Glutamatergic neuron (in vitro differentiated cells): ENCODE results near the gene NPHP4. TPM values are rescaled to one million over a fixed set of nuclear protein-coding genes. Genes with fewer than 3 reads are reported as not detected.

Experiments
- DNase-seq: peaks from one replicate; pipeline ENCODE4 v3.0.0; 2022
- H3K27ac Mint-ChIP-seq: one replicate; pipeline ENCODE4 v1.8.0; 2020; ENCODE audit warnings: mild to moderate bottlenecking, mixed read lengths, inconsistent platforms; ENCODE audit not compliant: unreplicated experiment
- H3K27me3 Mint-ChIP-seq: one replicate; pipeline ENCODE4 v1.8.0; 2020; ENCODE audit warnings: mild to moderate bottlenecking, moderate library complexity, mixed read lengths, inconsistent platforms; ENCODE audit not compliant: unreplicated experiment
- H3K36me3 Mint-ChIP-seq: one replicate; pipeline ENCODE4 v1.8.0; 2020; ENCODE audit warnings: mild to moderate bottlenecking, mixed read lengths, inconsistent platforms; ENCODE audit not compliant: unreplicated experiment
- H3K4me1 Mint-ChIP-seq: one replicate; pipeline ENCODE4 v1.8.0; 2020; ENCODE audit warnings: mild to moderate bottlenecking, low read depth, mixed read lengths, inconsistent platforms; ENCODE audit not compliant: unreplicated experiment
- H3K4me3 Mint-ChIP-seq: one replicate; pipeline ENCODE4 v1.8.0; 2020; ENCODE audit warnings: mild to moderate bottlenecking, mixed read lengths, inconsistent platforms; ENCODE audit not compliant: unreplicated experiment
- H3K9me3 Mint-ChIP-seq: one replicate; pipeline ENCODE4 v1.8.0; 2020; ENCODE audit warnings: mild to moderate bottlenecking, moderate library complexity, mixed read lengths, inconsistent platforms; ENCODE audit not compliant: unreplicated experiment
- total RNA-seq: library from RNA; stranded (reverse); fragmentation: NEBNext Ultra II Directional; extraction: Animal tissue kit (Norgen Biotek cat#: 25700); gene quantifications from one replicate; pipeline ENCODE4 v1.2.1, GENCODE V29; 2021; ENCODE audit not compliant: unreplicated experiment
- TF ChIP-seq, protein P1 (sequence below): fragments of 200-600 bp; sonication (generic); IDR thresholded peaks from one replicate; pipeline ENCODE4 v1.5.0; 2021; ENCODE audit not compliant: partially characterized antibody, unreplicated experiment

Gene NPHP4
- total RNA-seq, 1 donor from 2014 or later = 28.4 TPM

DNA sequence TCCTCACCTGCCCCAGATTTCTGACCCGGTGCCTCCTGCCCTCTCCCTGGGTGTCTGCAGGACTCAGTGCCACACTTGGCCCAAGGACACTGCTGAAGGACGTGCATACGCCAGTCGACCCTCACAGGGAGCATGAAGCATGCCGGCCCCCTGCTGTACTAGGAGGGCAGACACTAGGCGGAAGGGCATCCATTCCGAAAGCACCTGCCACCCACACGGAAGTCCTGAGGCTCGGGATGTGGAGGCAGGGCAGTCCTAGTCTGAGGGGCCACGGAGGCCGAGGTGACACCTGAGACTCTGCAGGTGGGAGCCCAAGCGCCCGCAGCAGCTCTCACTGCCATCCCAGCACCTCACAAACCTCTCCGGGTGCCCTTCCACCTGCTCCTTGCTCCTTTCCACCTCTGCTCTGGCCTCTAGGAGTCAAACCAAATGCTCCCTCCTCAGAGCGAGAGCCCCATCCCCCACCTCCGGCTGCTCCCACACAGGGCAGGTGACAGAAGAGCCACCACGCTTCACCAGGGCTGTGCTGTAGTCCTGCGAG is 2.4 kb downstream of the NPHP4 start:
- Mint-ChIP-seq H3K27ac (no peak overlapping the region), H3K36me3 (no peaks in the 10 kb centered on the region), H3K9me3 (peaks cover 4% of the 10 kb centered on the region), H3K4me3 (peak overlapping the region; percentile 86), H3K27me3 (peaks cover 9% of the 10 kb centered on the region), H3K4me1 (peaks cover 8% of the 10 kb centered on the region)
- DNase-seq = no peak
- TF ChIP-seq, protein P1, sequence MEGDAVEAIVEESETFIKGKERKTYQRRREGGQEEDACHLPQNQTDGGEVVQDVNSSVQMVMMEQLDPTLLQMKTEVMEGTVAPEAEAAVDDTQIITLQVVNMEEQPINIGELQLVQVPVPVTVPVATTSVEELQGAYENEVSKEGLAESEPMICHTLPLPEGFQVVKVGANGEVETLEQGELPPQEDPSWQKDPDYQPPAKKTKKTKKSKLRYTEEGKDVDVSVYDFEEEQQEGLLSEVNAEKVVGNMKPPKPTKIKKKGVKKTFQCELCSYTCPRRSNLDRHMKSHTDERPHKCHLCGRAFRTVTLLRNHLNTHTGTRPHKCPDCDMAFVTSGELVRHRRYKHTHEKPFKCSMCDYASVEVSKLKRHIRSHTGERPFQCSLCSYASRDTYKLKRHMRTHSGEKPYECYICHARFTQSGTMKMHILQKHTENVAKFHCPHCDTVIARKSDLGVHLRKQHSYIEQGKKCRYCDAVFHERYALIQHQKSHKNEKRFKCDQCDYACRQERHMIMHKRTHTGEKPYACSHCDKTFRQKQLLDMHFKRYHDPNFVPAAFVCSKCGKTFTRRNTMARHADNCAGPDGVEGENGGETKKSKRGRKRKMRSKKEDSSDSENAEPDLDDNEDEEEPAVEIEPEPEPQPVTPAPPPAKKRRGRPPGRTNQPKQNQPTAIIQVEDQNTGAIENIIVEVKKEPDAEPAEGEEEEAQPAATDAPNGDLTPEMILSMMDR = no peak

- H3K4me3 Mint-ChIP-seq = no peak overlapping the region
- peaks cover 4% of the 10 kb centered on the region for H3K9me3 Mint-ChIP-seq
- TF ChIP-seq, protein P1 = no peak
- no peaks in the 10 kb centered on the region for H3K36me3 Mint-ChIP-seq
- H3K27me3 Mint-ChIP-seq = peaks cover 9% of the 10 kb centered on the region
- no peak for DNase-seq
- H3K4me1 Mint-ChIP-seq = peaks cover 6% of the 10 kb centered on the region
- no peak overlapping the region for H3K27ac Mint-ChIP-seq
Measured at GRCh38 chr1:5989286-5989605, 3.0 kb downstream of the NPHP4 start.

GRCh38 chr1:5988596-5989285 is 3.5 kb downstream of the NPHP4 start:
- peaks cover 4% of the 10 kb centered on the region for H3K4me1 Mint-ChIP-seq
- no peak overlapping the region for H3K4me3 Mint-ChIP-seq
- H3K9me3 Mint-ChIP-seq = peaks cover 4% of the 10 kb centered on the region
- no peak overlapping the region for H3K27ac Mint-ChIP-seq
- H3K27me3 Mint-ChIP-seq = peaks cover 7% of the 10 kb centered on the region
- no peaks in the 10 kb centered on the region for H3K36me3 Mint-ChIP-seq
- TF ChIP-seq, protein P1 = no peak
- no peak for DNase-seq

DNA sequence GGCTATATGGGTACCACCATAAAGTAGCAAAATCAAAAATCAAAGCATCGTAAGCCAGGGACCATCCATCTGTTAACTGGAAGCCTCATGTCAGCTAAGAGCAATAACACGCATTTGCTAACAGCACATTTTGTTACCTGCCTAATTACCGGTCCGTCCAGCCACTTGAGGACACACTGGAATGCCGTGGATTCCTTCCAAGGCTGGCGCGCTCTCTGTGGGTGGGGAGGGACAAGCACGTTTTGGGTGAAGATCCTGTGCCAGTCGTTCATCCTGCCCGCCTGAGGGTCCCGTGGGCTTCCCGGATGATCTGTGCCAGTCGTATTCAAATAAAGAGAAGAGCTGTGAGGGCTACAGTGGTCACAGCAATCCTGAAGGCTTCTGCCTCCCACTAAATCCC is 6.2 kb downstream of the NPHP4 start:
- Mint-ChIP-seq H3K27ac (no peak overlapping the region), H3K4me1 (peaks cover 2% of the 10 kb centered on the region), H3K9me3 (peaks cover 2% of the 10 kb centered on the region)

GRCh38 chr1:5985250-5985649 is 7.0 kb downstream of the NPHP4 start:
- TF ChIP-seq, protein P1 = no peak
- Mint-ChIP-seq H3K27ac (no peak overlapping the region), H3K27me3 (no peaks in the 10 kb centered on the region), H3K9me3 (no peaks in the 10 kb centered on the region), H3K4me3 (no peak overlapping the region), H3K36me3 (no peaks in the 10 kb centered on the region), H3K4me1 (peaks cover 5% of the 10 kb centered on the region)
- no peak for DNase-seq

More for the DNA sequence above, 6.2 kb downstream of the NPHP4 start:
- Mint-ChIP-seq H3K4me3 (no peak overlapping the region), H3K27me3 (no peaks in the 10 kb centered on the region), H3K36me3 (no peaks in the 10 kb centered on the region)
- DNase-seq = no peak
- TF ChIP-seq, protein P1 = no peak
